Endodermal cell (in vitro differentiated cells): ENCODE results near the gene PDILT. TPM values are rescaled to one million over a fixed set of nuclear protein-coding genes. Genes with fewer than 3 reads are reported as not detected.

Experiments
- DNase-seq: peaks from one replicate; pipeline ENCODE4 v3.0.0-alpha.2; 2017
- H3K27ac ChIP-seq: 2 replicates; pipeline ENCODE4 v1.5.1; 2013; ENCODE audit warnings: mild to moderate bottlenecking, low read depth, low read length, moderate library complexity
- H3K27me3 ChIP-seq: 2 replicates; pipeline ENCODE4 v1.6.1; 2013; ENCODE audit warnings: mild to moderate bottlenecking, low read length, moderate library complexity; ENCODE audit not compliant: insufficient read depth, control insufficient read depth, poor library complexity, severe bottlenecking
- H3K36me3 ChIP-seq: 2 replicates; pipeline ENCODE4 v1.7.0; 2013; ENCODE audit warnings: mild to moderate bottlenecking, low read length, moderate library complexity; ENCODE audit not compliant: control insufficient read depth, insufficient read depth
- H3K4me1 ChIP-seq: one replicate; pipeline ENCODE4 v1.7.0; 2013; ENCODE audit warnings: low read length; ENCODE audit not compliant: control insufficient read depth, insufficient read depth
- H3K4me3 ChIP-seq: 2 replicates; pipeline ENCODE4 v1.5.1; 2013; ENCODE audit warnings: mild to moderate bottlenecking, low read length, moderate library complexity
- H3K9ac ChIP-seq: 2 replicates; pipeline ENCODE4 v1.6.1; 2013; ENCODE audit warnings: mild to moderate bottlenecking, low read length, moderate library complexity; ENCODE audit not compliant: poor library complexity, severe bottlenecking; ENCODE audit errors: extremely low read depth
- H3K9me3 ChIP-seq: 2 replicates; pipeline ENCODE4 v1.6.1; 2013; ENCODE audit warnings: mild to moderate bottlenecking, low read length, moderate library complexity; ENCODE audit not compliant: control insufficient read depth
- H3K27ac Mint-ChIP-seq: 2 replicates; pipeline ENCODE4 v1.8.0; 2020; ENCODE audit warnings: mixed read lengths
- H3K27me3 Mint-ChIP-seq: 2 replicates; pipeline ENCODE4 v1.8.0; 2021; ENCODE audit warnings: mild to moderate bottlenecking, mixed read lengths; ENCODE audit not compliant: insufficient read depth
- H3K36me3 Mint-ChIP-seq: 2 replicates; pipeline ENCODE4 v1.8.0; 2020; ENCODE audit warnings: low read depth, mixed read lengths
- H3K4me1 Mint-ChIP-seq: 2 replicates; pipeline ENCODE4 v1.8.0; 2020; ENCODE audit warnings: mixed read lengths
- H3K4me3 Mint-ChIP-seq: 2 replicates; pipeline ENCODE4 v1.8.0; 2020; ENCODE audit warnings: mild to moderate bottlenecking, moderate library complexity, mixed read lengths
- H3K9me3 Mint-ChIP-seq: 2 replicates; pipeline ENCODE4 v1.8.0; 2020; ENCODE audit warnings: mild to moderate bottlenecking, mixed read lengths
- CTCF ChIP-seq: fragments of 200-600 bp; sonication (generic); conservative IDR thresholded peaks from 2 replicates; pipeline ENCODE4 v1.5.0; 2021; ENCODE audit warnings: antibody characterized with exemption, mild to moderate bottlenecking
- WGBS, 2 experiments: methylation state at CpG; one replicate each; pipeline versions ENCODE4 v1.1.5 to v1.1.7; 2013; ENCODE audit warnings: missing lambda C conversion rate in 2 of 2, mixed read lengths in 1 of 2; ENCODE audit not compliant: insufficient coverage in 1 of 2, insufficient read length in 1 of 2; 5-methylcytosine and 5-hydroxymethylcytosine counted together
- total RNA-seq, 2 donors: library from RNA; stranded (reverse); fragmentation: NEBNext Ultra II Directional in 1 of 2; extraction: Animal tissue kit (Norgen Biotek cat#: 25700) in 1 of 2; gene quantifications; 2 replicates in 1 of 2; 3 replicates in 1 of 2; pipeline ENCODE4 v1.2.1, GENCODE V29; 2021

Gene PDILT
- total RNA-seq, 2 donors from 2014 or later = not detected

- Mint-ChIP-seq H3K4me3 (no peak overlapping the region), H3K9me3 (no peaks in the 10 kb centered on the region), H3K27me3 (peaks cover 13% of the 10 kb centered on the region), H3K27ac (no peak overlapping the region), H3K4me1 (peaks cover 5% of the 10 kb centered on the region), H3K36me3 (no peaks in the 10 kb centered on the region)
- no peaks in the 10 kb centered on the region for H3K9me3 ChIP-seq
- H3K9ac ChIP-seq = no peak overlapping the region
- H3K27ac ChIP-seq = no peak overlapping the region
- 82 to 93% methylated on average over 5 to 7 of the region's 7 CpGs for WGBS, 2 experiments
- no peak for TF ChIP-seq CTCF
- no peaks in the 10 kb centered on the region for H3K4me1 ChIP-seq
- H3K36me3 ChIP-seq = no peaks in the 10 kb centered on the region
- H3K27me3 ChIP-seq = no peaks in the 10 kb centered on the region
- DNase-seq = no peak
- no peak overlapping the region for H3K4me3 ChIP-seq
These were observed 22.2 kb downstream of the PDILT start for GRCh38 chr16:20382202-20382948.

- no peak overlapping the region for H3K4me3 Mint-ChIP-seq
- 86 to 87% methylated on average over 3 of the region's 3 CpGs for WGBS, 2 experiments
- no peak overlapping the region for H3K27ac ChIP-seq
- DNase-seq = no peak
- H3K36me3 Mint-ChIP-seq = no peaks in the 10 kb centered on the region
- no peaks in the 10 kb centered on the region for H3K4me1 ChIP-seq
- no peak overlapping the region for H3K9ac ChIP-seq
- no peaks in the 10 kb centered on the region for H3K9me3 Mint-ChIP-seq
- peaks cover 7% of the 10 kb centered on the region for H3K27me3 Mint-ChIP-seq
- H3K36me3 ChIP-seq = no peaks in the 10 kb centered on the region
- TF ChIP-seq CTCF = no peak
- H3K9me3 ChIP-seq = no peaks in the 10 kb centered on the region
- no peak overlapping the region for H3K4me3 ChIP-seq
- no peak overlapping the region for H3K27ac Mint-ChIP-seq
- no peaks in the 10 kb centered on the region for H3K27me3 ChIP-seq
- H3K4me1 Mint-ChIP-seq = no peaks in the 10 kb centered on the region
These were observed 23.8 kb downstream of the PDILT start for GRCh38 chr16:20380782-20381181.

GRCh38 chr16:20377181-20377580, 27.4 kb downstream of the PDILT start:
- Mint-ChIP-seq H3K9me3 (no peaks in the 10 kb centered on the region), H3K4me1 (no peaks in the 10 kb centered on the region), H3K27me3 (peaks cover 10% of the 10 kb centered on the region), H3K36me3 (no peaks in the 10 kb centered on the region), H3K27ac (no peak overlapping the region), H3K4me3 (no peak overlapping the region)
- TF ChIP-seq CTCF = no peak
- Histone ChIP-seq H3K27ac (no peak overlapping the region), H3K27me3 (no peaks in the 10 kb centered on the region), H3K9ac (no peak overlapping the region), H3K9me3 (no peaks in the 10 kb centered on the region), H3K4me1 (no peaks in the 10 kb centered on the region), H3K4me3 (no peak overlapping the region), H3K36me3 (no peaks in the 10 kb centered on the region)
- WGBS, 2 experiments = 93 to 95% methylated on average over 3 to 5 of the region's 5 CpGs
- DNase-seq = no peak
